NCI-H526 treated with DMSO at 0.1 percent for 48 hours (cell line): ENCODE measurements around the gene SCCPDH.
"Not testable (repeated sequence)": the region's sequence is repeated elsewhere in the genome, so short reads cannot be mapped to it uniquely, and the experiment has no call there.

Experiments used
- DNase-seq: peaks from one replicate; lab custom pipeline; 2025; lab: John Stamatoyannopoulos, UW

Gene SCCPDH

GRCh38 chr1:246708166-246708565, 16.0 kb upstream of the SCCPDH start:
- DNase-seq = no peak

- no peak for DNase-seq
These were observed 15.0 kb upstream of the SCCPDH start for GRCh38 chr1:246709196-246709595.

GRCh38 chr1:246709835-246710234, 14.4 kb upstream of the SCCPDH start:
- no peak for DNase-seq

- no peak for DNase-seq
These were observed 12.6 kb upstream of the SCCPDH start for GRCh38 chr1:246711548-246712003.

DNA sequence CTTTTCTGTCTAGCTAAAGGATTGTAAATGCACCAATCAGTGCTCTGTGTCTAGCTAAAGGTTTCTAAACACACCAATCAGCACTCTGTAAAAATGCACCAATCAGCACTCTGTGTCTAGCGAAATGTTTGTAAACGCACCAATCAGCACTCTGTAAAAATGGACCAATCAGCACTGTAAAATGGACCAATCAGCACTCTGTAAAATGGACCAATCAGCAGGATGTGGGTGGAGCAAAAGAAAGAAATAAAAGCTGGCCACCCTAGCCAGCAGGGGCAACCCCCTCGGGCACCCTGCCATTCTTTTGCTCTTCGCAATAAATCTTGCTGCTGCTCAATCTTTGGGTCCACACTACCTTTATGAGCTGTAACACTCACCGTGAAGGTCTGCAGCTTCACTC, 11.8 kb upstream of the SCCPDH start:
- not testable (repeated sequence) for DNase-seq

- DNase-seq = not testable (repeated sequence)
These were observed 4.8 kb upstream of the SCCPDH start for GRCh38 chr1:246719361-246719760.

- DNase-seq = not testable (repeated sequence)
These were observed 3.4 kb upstream of the SCCPDH start for GRCh38 chr1:246720814-246721213.

DNA sequence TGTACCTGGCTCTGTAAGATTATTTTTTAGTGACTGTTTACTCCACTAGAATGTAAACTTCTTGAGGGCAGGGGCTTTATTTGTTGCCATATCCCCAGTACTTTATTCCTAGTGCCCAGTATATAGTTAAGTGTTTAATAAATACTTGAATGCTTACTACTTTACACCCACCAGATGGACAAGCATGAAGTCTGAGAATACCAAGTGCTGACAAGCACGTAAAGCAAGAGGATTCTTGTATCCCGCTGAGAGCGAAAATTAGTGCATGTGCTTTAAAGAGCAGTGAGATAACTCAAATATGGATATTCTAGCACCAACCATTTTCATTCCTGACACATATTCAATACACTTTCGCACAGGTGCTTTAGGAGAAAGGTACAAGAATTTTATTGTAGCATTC, 1.5 kb upstream of the SCCPDH start:
- no peak for DNase-seq

GRCh38 chr1:246724731-246725095, 504 bp downstream of the SCCPDH start:
- peak; percentile 64 for DNase-seq

GRCh38 chr1:246725191-246725590, 982 bp downstream of the SCCPDH start:
- no peak for DNase-seq

- no peak for DNase-seq
These were observed 2.1 kb downstream of the SCCPDH start for GRCh38 chr1:246726255-246726679.

DNA sequence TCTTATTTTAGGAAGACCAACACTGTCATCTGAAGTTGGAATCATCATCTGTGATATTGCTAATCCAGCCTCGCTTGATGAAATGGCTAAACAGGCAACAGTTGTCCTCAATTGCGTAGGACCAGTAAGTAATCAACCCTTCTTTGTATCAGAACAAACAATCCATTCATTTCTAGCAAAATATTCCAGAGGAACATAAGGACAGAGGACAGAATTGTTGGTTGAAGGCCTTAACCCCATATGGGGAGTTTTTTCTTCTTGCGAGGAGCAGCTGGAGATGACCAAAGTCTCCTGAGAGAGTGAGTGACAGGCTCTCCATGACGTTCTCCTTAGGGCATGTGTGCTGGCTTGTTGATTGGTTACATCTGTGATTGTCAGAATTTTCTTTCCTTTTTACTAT, 2.7 kb downstream of the SCCPDH start:
- DNase-seq = no peak

- no peak for DNase-seq
These were observed 3.4 kb downstream of the SCCPDH start for GRCh38 chr1:246727594-246727993.

GRCh38 chr1:246728311-246728710, 4.1 kb downstream of the SCCPDH start:
- DNase-seq = no peak

- DNase-seq = not testable (repeated sequence)
These were observed 4.8 kb downstream of the SCCPDH start for GRCh38 chr1:246729040-246729439.

DNA sequence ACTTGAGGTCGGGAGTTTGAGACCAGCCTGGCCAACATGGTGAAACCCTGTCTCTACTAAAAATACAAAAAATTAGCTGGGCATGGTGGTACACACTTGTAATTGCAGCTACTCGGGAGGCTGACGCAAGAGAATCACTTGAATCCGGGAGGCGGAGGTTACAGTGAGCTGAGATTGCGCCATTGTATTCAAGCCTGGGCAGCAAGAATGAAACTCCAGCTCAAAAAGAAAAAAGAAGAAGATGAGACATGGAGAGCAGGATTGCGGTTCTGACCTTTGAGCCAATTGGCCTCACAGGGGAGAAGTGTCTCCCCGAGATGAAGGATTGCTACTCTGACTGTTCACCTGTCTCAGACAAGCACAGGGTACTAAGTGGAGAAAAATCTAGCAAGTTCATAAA, 6.6 kb downstream of the SCCPDH start:
- no peak for DNase-seq

GRCh38 chr1:246731873-246732272, 7.7 kb downstream of the SCCPDH start:
- not testable (repeated sequence) for DNase-seq

DNA sequence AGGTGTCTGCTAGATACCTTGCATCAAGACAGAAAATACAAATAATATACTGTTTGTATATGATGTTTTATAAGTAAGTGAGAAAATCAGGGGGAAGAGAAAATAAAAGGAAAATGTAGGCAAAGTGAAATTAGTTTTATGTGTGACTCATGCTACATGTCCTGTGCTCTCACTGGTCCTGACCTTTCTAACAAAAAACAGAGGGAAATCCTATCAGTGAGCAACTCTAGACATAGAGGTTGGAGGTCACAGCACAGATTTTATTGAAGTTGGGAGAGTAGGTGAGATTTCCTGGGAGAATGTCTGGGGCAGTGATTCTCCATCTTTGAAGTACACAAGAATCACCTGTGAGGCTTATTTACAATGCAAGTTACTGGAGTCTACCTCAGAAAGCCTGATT, 9.5 kb downstream of the SCCPDH start:
- no peak for DNase-seq

DNA sequence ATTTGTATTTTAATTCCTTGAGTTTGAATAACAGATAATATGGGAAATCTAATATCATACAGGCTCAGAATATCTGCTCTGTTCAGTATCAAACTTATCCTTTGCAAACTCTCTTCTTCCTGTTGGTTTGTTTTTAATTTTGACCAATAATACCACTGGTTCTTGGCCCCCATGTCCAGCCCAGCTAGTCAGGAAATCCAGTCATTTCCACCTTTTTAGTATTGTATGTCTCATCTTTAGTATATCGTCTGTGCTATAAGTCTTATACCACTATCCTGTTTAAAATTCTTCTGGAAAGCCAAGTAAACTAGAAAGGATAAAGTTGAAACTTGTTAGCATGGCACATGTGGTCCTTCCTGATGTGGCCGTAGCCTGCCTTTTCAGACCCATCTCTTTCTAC, 10.7 kb downstream of the SCCPDH start:
- no peak for DNase-seq

GRCh38 chr1:246735735-246736134, 11.5 kb downstream of the SCCPDH start:
- no peak for DNase-seq

- no peak for DNase-seq
These were observed 18.2 kb downstream of the SCCPDH start for GRCh38 chr1:246742396-246742795.

DNA sequence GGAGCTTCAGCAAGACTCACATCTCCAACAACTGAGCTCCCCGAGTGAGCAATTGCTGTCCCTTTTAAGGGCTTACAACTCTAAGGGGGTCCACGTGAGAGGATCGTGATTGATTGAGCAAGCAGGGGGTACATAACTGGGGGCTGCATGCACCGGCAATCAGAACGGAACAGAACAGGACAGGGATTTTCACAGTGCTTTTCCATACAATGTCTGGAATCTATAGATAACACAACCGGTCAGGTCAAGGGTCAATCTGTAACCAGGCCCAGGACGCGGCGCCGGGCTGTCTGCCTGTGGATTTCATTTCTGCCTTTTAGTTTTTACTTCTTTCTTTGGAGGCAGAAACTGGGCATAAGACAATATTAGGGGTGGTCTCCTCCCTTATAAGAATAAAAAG, 21.9 kb downstream of the SCCPDH start:
- not testable (repeated sequence) for DNase-seq

GRCh38 chr1:246748006-246748405, 23.8 kb downstream of the SCCPDH start:
- DNase-seq = no peak

- DNase-seq = no peak
These were observed 24.7 kb downstream of the SCCPDH start for GRCh38 chr1:246748867-246749266.

GRCh38 chr1:246750752-246751151, 26.5 kb downstream of the SCCPDH start:
- no peak for DNase-seq
